ENCODE measurements around the gene NR1I3. TPM values are rescaled to one million over a fixed set of nuclear protein-coding genes. Genes with fewer than 3 reads are reported as not detected.

NR1I3 gene
- total RNA-seq, 1 experiment from 2014 or later: not detected

- Histone ChIP-seq H3K4me2 (no peak overlapping the region), H2AFZ (no peak overlapping the region), H3K79me2 (ENCODE audit: low read depth) (no peaks in the 10 kb centered on the region), H3K9me2 (ENCODE audit: insufficient read depth) (no peaks in the 10 kb centered on the region), H3F3A (ENCODE audit: insufficient read depth, low read depth) (peaks cover 5% of the 10 kb centered on the region; the same call in 1 of the 2 replicates), H3K4me1 (replicated peaks; ENCODE audit: insufficient read depth) (peaks cover 7% of the 10 kb centered on the region), H3K27ac (no peak overlapping the region), H3K27me3 (ENCODE audit: insufficient read depth, low read depth) (no peaks in the 10 kb centered on the region), H3K9me3 (ENCODE audit: insufficient read depth, low read depth) (no peaks in the 10 kb centered on the region), H3K36me3 (ENCODE audit: low read depth) (no peaks in the 10 kb centered on the region), H3K4me3 (no peak overlapping the region), H4K20me1 (ENCODE audit: insufficient read depth) (no peaks in the 10 kb centered on the region)
- DNase-seq: no peak
- intact Hi-C loops (cut with micrococcal nuclease; ENCODE audit: unreplicated experiment): no loop called here
- POLR2A ChIA-PET (ENCODE audit: unreplicated experiment): no interaction called here
- BruUV-seq (replicated peaks): no TSS peak
- CTCF ChIA-PET: no interaction called here
- no peak for TF ChIP-seq EZH2 (IDR thresholded peaks at IDR 0.05; ENCODE audit: low read depth)
- TF ChIP-seq CTCF (conservative IDR thresholded peaks at IDR 0.05): no peak
These were observed 41.9 kb downstream of the NR1I3 start for GRCh38 chr1:161196111-161196510.

GRCh38 chr1:161195171-161195570 lies 42.8 kb downstream of the NR1I3 start:
- H3K9me3 ChIP-seq (ENCODE audit: insufficient read depth, low read depth): no peaks in the 10 kb centered on the region
- BruUV-seq (replicated peaks): no TSS peak

GRCh38 chr1:161193561-161194235 lies 44.3 kb downstream of the NR1I3 start:
- Histone ChIP-seq H3K9me3 (ENCODE audit: insufficient read depth, low read depth) (no peaks in the 10 kb centered on the region), H3K4me2 (no peak overlapping the region), H4K20me1 (ENCODE audit: insufficient read depth) (no peaks in the 10 kb centered on the region), H3F3A (ENCODE audit: insufficient read depth, low read depth) (peaks cover 2% of the 10 kb centered on the region; the same call in 1 of the 2 replicates), H3K4me1 (replicated peaks; ENCODE audit: insufficient read depth) (peaks cover 4% of the 10 kb centered on the region; the same call in 1 of the 2 replicates), H2AFZ (no peak overlapping the region), H3K27ac (no peak overlapping the region), H3K79me2 (ENCODE audit: low read depth) (no peaks in the 10 kb centered on the region), H3K9me2 (ENCODE audit: insufficient read depth) (no peaks in the 10 kb centered on the region), H3K4me3 (no peak overlapping the region), H3K36me3 (ENCODE audit: low read depth) (no peaks in the 10 kb centered on the region), H3K27me3 (ENCODE audit: insufficient read depth, low read depth) (no peaks in the 10 kb centered on the region)
- no peak for DNase-seq
- intact Hi-C loops (cut with micrococcal nuclease; ENCODE audit: unreplicated experiment): no loop called here
- ChIA-PET CTCF (interaction anchor here (0.5 to 1.2 kb wide), 2 partner anchors 32 to 1581 kb away, joined by 3 to 4 read pairs; partner anchors contain the start of gene TOMM40L), POLR2A (ENCODE audit: unreplicated experiment) (no interaction called here)
- no peak for TF ChIP-seq CTCF (conservative IDR thresholded peaks at IDR 0.05)
- TF ChIP-seq EZH2 (IDR thresholded peaks at IDR 0.05; ENCODE audit: low read depth): no peak
- no TSS peak for BruUV-seq (replicated peaks)

More at GRCh38 chr1:161195171-161195570, 42.8 kb downstream of the NR1I3 start:
- H2AFZ ChIP-seq: no peak overlapping the region
- H3K27ac ChIP-seq: no peak overlapping the region
- no peaks in the 10 kb centered on the region for H4K20me1 ChIP-seq (ENCODE audit: insufficient read depth)
- no peak for DNase-seq
- peaks cover 5% of the 10 kb centered on the region; the same call in 1 of the 2 replicates for H3F3A ChIP-seq (ENCODE audit: insufficient read depth, low read depth)
- no peak overlapping the region for H3K4me2 ChIP-seq
- H3K4me1 ChIP-seq (replicated peaks; ENCODE audit: insufficient read depth): peaks cover 4% of the 10 kb centered on the region; the same call in 1 of the 2 replicates
- no peaks in the 10 kb centered on the region for H3K36me3 ChIP-seq (ENCODE audit: low read depth)
- TF ChIP-seq CTCF (conservative IDR thresholded peaks at IDR 0.05) (no peak), EZH2 (IDR thresholded peaks at IDR 0.05; ENCODE audit: low read depth) (no peak)
- ChIA-PET CTCF (no interaction called here), POLR2A (ENCODE audit: unreplicated experiment) (interaction anchor here (0.6 kb wide), 1 partner anchor 1373 kb away, joined by 6 read pairs; no protein-coding TSS in a partner anchor)
- no peaks in the 10 kb centered on the region for H3K9me2 ChIP-seq (ENCODE audit: insufficient read depth)
- H3K4me3 ChIP-seq: no peak overlapping the region
- intact Hi-C loops (cut with micrococcal nuclease; ENCODE audit: unreplicated experiment): no loop called here
- no peaks in the 10 kb centered on the region for H3K27me3 ChIP-seq (ENCODE audit: insufficient read depth, low read depth)
- H3K79me2 ChIP-seq (ENCODE audit: low read depth): no peaks in the 10 kb centered on the region

All from PC-9 (cell line).